AG09309 (cell line): Measurements from ENCODE around the gene USP36.

ENCODE experiments used
- DNase-seq: peaks from one replicate; pipeline ENCODE4 v3.0.0-alpha.2; 2010; ENCODE audit warnings: low read depth
- H3K4me3 ChIP-seq: 2 replicates; pipeline ENCODE4 v1.5.1; 2011; ENCODE audit warnings: mild to moderate bottlenecking, low read depth, low read length, moderate library complexity; ENCODE audit not compliant: control insufficient read depth
- TF ChIP-seq, protein P1 (sequence below): IDR thresholded peaks from 2 replicates; pipeline ENCODE4 v1.5.1; 2011; ENCODE audit warnings: mild to moderate bottlenecking, low read depth, low read length, inconsistent platforms; ENCODE audit not compliant: insufficient read depth, control insufficient read depth; ENCODE audit errors: missing control alignments

USP36 gene

DNA sequence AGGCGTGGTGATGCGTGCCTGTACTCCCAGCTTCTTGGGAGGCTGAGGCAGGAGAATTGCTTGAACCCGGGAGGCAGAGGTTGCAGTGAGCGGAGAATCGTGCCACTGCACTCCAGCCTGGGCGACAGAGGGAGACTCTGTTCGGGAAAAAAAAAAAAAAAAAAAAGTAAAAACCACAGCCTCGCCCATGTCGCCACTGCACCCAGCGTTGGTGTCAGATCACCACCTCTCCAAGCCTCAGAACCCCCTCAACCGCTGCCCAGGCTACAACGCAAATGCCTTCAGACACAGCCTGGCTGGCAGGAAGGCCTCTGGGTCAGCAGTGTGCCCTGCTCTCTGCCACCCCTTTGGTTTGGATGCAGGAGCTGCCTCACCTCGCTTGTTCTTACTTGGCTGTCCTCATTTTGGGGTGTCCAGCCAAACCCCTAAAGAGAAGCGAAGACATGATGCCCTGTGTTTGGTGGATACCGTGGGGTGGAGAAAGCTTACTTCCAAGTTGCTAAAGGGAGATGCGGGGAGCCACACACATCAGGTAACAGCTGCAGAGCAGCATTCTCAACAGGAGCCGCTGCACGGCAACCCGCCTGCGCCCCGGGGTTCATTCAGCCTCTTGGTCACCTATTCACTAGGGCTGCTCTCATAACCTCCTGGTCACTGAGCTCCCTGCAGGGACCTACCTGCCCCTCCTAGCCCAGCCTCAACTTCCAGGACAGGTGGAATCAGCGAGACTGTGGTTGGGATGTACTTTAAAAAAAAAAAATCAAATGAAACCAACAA is 45.6 kb downstream of the USP36 start:
- TF ChIP-seq, protein P1, sequence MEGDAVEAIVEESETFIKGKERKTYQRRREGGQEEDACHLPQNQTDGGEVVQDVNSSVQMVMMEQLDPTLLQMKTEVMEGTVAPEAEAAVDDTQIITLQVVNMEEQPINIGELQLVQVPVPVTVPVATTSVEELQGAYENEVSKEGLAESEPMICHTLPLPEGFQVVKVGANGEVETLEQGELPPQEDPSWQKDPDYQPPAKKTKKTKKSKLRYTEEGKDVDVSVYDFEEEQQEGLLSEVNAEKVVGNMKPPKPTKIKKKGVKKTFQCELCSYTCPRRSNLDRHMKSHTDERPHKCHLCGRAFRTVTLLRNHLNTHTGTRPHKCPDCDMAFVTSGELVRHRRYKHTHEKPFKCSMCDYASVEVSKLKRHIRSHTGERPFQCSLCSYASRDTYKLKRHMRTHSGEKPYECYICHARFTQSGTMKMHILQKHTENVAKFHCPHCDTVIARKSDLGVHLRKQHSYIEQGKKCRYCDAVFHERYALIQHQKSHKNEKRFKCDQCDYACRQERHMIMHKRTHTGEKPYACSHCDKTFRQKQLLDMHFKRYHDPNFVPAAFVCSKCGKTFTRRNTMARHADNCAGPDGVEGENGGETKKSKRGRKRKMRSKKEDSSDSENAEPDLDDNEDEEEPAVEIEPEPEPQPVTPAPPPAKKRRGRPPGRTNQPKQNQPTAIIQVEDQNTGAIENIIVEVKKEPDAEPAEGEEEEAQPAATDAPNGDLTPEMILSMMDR: no peak
- DNase-seq: no peak
- no peak overlapping the region for H3K4me3 ChIP-seq

DNA sequence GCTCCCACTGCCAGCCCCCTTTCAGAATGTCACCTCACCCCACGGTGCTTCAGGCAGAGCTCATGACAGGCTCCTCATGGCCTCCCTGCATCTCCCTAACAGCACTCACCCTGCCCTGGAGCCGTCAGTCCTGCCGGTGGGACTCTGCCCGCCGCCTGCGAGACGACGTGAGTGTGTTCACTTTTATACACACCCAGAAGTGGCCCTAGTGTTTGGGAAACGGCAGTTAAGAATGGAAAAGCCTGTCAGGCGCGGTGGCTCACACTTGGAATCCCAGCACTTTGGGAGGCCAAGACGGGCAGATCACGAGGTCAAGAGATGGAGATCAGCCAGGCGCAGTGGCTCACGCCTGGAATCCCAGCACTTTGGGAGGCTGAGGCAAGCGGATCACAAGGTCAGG is 46.2 kb downstream of the USP36 start:
- TF ChIP-seq, protein P1: no peak

DNA sequence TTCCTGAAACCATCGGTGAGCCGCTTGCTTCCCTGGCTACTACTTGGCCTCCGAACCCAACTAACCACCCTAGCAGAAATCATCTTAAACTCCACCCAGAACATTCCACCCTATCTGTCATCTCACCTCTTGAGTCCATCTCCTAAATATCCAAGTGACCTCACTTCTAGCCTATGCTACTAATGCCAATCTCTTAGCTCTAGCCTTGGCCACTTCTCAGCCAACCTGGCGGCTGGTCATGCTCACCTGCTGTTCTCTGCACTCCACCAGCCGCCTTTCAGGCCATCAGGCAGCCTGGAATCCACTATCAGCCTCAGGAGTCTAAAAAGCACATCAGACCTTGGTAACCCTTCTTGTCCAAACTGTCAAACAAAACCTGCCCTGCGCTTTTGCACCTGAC is 46.6 kb downstream of the USP36 start:
- TF ChIP-seq, protein P1: no peak
- DNase-seq: no peak
- H3K4me3 ChIP-seq: no peak overlapping the region

More for the DNA sequence above, 46.2 kb downstream of the USP36 start:
- no peak overlapping the region for H3K4me3 ChIP-seq
- DNase-seq: no peak

- DNase-seq: no peak
- TF ChIP-seq, protein P1: no peak
- H3K4me3 ChIP-seq: no peak overlapping the region
Observed at GRCh38 chr17:78793415-78793814, 47.2 kb downstream of the USP36 start.

DNA sequence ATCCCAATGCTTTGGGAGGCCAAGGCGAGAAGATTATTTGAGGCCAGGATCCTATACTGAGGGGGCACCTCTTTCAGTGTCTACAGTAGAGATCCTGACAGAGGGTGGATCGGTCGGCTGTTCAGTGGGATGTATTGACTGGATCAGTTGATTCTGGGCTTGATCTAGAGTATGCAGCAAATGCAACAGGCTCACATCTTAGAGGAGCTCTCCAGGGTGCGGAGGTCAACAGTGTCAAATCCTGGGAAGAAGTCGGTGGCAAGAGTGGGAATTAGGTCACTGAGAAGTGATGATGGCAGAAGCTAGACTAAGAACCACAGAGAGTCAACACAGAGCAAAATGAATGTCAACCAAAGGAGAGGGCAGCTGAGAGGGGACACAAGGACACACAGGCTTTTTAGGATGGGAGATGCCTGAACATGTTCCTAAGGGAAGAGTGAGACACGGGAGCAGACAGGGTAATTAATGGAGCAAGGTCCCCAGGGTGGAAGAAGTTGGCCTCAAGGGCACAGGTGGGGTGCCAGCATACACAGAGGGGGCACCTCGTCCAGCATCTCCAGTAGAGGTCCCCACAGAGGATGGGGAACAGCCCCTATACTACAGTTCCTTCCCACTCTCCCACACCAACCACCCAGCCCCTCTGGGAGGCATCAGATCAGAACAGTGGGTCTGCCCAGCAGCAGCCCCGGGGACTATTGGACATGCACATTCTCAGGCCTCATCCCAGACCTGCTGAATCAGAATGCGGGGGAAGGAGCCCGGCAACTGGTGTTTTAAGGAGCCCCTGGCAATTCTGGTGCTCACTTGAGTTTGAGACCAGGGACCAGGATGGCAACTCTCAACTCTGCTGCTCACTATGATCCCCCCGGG is 48.5 kb downstream of the USP36 start:
- no peak for DNase-seq
- no peak overlapping the region for H3K4me3 ChIP-seq
- TF ChIP-seq, protein P1: no peak

- DNase-seq: no peak
- TF ChIP-seq, protein P1: no peak
- no peak overlapping the region for H3K4me3 ChIP-seq
Observed at GRCh38 chr17:78790552-78790951, 50.1 kb downstream of the USP36 start.
